BE2C (cell line): ENCODE results near the gene TRIM17.

Source experiments
- DNase-seq: peaks from one replicate; pipeline ENCODE4 v3.0.0-alpha.2; 2020
- H3K27me3 ChIP-seq: fragments of 250-450 bp; sonication (Bioruptor Pico); 2 replicates; pipeline ENCODE4 v1.5.1; 2020; ENCODE audit warnings: mild to moderate bottlenecking
- H3K36me3 ChIP-seq: fragments of 250-450 bp; sonication (Bioruptor Pico); 2 replicates; pipeline ENCODE4 v1.5.1; 2020; ENCODE audit warnings: mild to moderate bottlenecking
- H3K4me1 ChIP-seq: fragments of 250-450 bp; sonication (Bioruptor Pico); 2 replicates; pipeline ENCODE4 v1.5.1; 2020
- H3K4me3 ChIP-seq: 2 replicates; pipeline ENCODE4 v1.5.1; 2011; ENCODE audit warnings: low read depth, low read length
- H3K9me3 ChIP-seq: fragments of 250-450 bp; sonication (Bioruptor Pico); 2 replicates; pipeline ENCODE4 v1.5.1; 2020
- CTCF ChIP-seq: IDR thresholded peaks from 2 replicates; pipeline ENCODE4 v1.5.1; 2012; ENCODE audit warnings: mild to moderate bottlenecking, low read depth, low read length

Gene TRIM17

GRCh38 chr1:228368801-228369607 is 47.7 kb downstream of the TRIM17 start:
- Histone ChIP-seq H3K4me3 (no peak overlapping the region), H3K4me1 (no peaks in the 10 kb centered on the region), H3K27me3 (0 out of 2 replicates have a peak, but pooled peaks cover 3% of the 10 kb centered on the region), H3K36me3 (no peaks in the 10 kb centered on the region), H3K9me3 (no peaks in the 10 kb centered on the region)
- peak; percentile 6 for DNase-seq
- no peak for TF ChIP-seq CTCF

- no peak overlapping the region for H3K4me3 ChIP-seq
- no peak for TF ChIP-seq CTCF
- no peaks in the 10 kb centered on the region for H3K36me3 ChIP-seq
- DNase-seq, result peak; percentile 8
- no peaks in the 10 kb centered on the region for H3K4me1 ChIP-seq
- 0 out of 2 replicates have a peak, but pooled peaks cover 3% of the 10 kb centered on the region for H3K27me3 ChIP-seq
- H3K9me3 ChIP-seq, result no peaks in the 10 kb centered on the region
Observed at GRCh38 chr1:228367798-228368791, 48.6 kb downstream of the TRIM17 start.

GRCh38 chr1:228366866-228367741 is 49.6 kb downstream of the TRIM17 start:
- no peak for TF ChIP-seq CTCF
- peak; percentile 4 for DNase-seq
- no peaks in the 10 kb centered on the region for H3K36me3 ChIP-seq
- H3K4me1 ChIP-seq, result no peaks in the 10 kb centered on the region
- H3K4me3 ChIP-seq, result no peak overlapping the region
- H3K9me3 ChIP-seq, result no peaks in the 10 kb centered on the region
- 0 out of 2 replicates have a peak, but pooled peaks cover 3% of the 10 kb centered on the region for H3K27me3 ChIP-seq

- TF ChIP-seq CTCF, result no peak
Observed at GRCh38 chr1:228366062-228366865, 50.4 kb downstream of the TRIM17 start.

GRCh38 chr1:228365271-228366061 is 51.2 kb downstream of the TRIM17 start:
- Histone ChIP-seq H3K36me3 (no peaks in the 10 kb centered on the region), H3K27me3 (no peaks in the 10 kb centered on the region), H3K9me3 (no peaks in the 10 kb centered on the region), H3K4me1 (no peaks in the 10 kb centered on the region), H3K4me3 (no peak overlapping the region)
- DNase-seq, result peak; percentile 4
- TF ChIP-seq CTCF, result no peak

More at GRCh38 chr1:228366062-228366865, 50.4 kb downstream of the TRIM17 start:
- Histone ChIP-seq H3K4me3 (no peak overlapping the region), H3K9me3 (no peaks in the 10 kb centered on the region), H3K27me3 (no peaks in the 10 kb centered on the region), H3K36me3 (no peaks in the 10 kb centered on the region), H3K4me1 (no peaks in the 10 kb centered on the region)
- peak; percentile 5 for DNase-seq
